MM.1S (cell line): Measurements from ENCODE around the gene C3orf20.

Experiments
- DNase-seq: peaks from one replicate; pipeline ENCODE4 v3.0.0-alpha.2; 2015
- H2AFZ ChIP-seq: fragments of 300-600 bp; sonication (generic); 2 replicates; pipeline ENCODE4 v1.6.0; 2016; ENCODE audit warnings: antibody characterized with exemption, low read length
- H3F3A ChIP-seq: fragments of 300-600 bp; sonication (generic); 2 replicates; pipeline ENCODE4 v1.6.1; 2016; ENCODE audit warnings: mild to moderate bottlenecking, antibody characterized with exemption, low read length, moderate library complexity, mixed read lengths; ENCODE audit not compliant: insufficient read depth
- H3K27ac ChIP-seq: fragments of 300-600 bp; sonication (generic); 2 replicates; pipeline ENCODE4 v1.5.1; 2016; ENCODE audit warnings: mild to moderate bottlenecking, low read length
- H3K27me3 ChIP-seq: fragments of 300-600 bp; sonication (generic); replicated peaks from 2 replicates; pipeline ENCODE4 v1.6.0; 2016; ENCODE audit warnings: low read length; ENCODE audit not compliant: insufficient read depth
- H3K36me3 ChIP-seq: fragments of 300-600 bp; sonication (generic); replicated peaks from 2 replicates; pipeline ENCODE4 v1.6.1; 2016; ENCODE audit warnings: mild to moderate bottlenecking, low read length, mixed read lengths; ENCODE audit not compliant: insufficient read depth
- H3K4me1 ChIP-seq: fragments of 300-600 bp; sonication (generic); 2 replicates; pipeline ENCODE4 v1.6.1; 2016; ENCODE audit warnings: low read length, mixed read lengths
- H3K4me2 ChIP-seq: fragments of 300-600 bp; sonication (generic); 2 replicates; pipeline ENCODE4 v1.6.0; 2016; ENCODE audit warnings: low read depth, low read length
- H3K4me3 ChIP-seq: fragments of 300-600 bp; sonication (generic); 2 replicates; pipeline ENCODE4 v1.5.1; 2016; ENCODE audit warnings: low read length, mixed read lengths
- H3K79me2 ChIP-seq: fragments of 300-600 bp; sonication (generic); 2 replicates; pipeline ENCODE4 v1.6.1; 2016; ENCODE audit warnings: mixed run types, low read length, mixed read lengths
- H3K9ac ChIP-seq: fragments of 300-600 bp; sonication (generic); 2 replicates; pipeline ENCODE4 v1.6.1; 2016; ENCODE audit warnings: low read length, mixed read lengths
- H3K9me2 ChIP-seq: fragments of 300-600 bp; sonication (generic); replicated peaks from 2 replicates; pipeline ENCODE4 v1.6.1; 2016; ENCODE audit warnings: mild to moderate bottlenecking, low read length, mixed read lengths; ENCODE audit not compliant: insufficient read depth
- H3K9me3 ChIP-seq: fragments of 300-600 bp; sonication (generic); replicated peaks from 2 replicates; pipeline ENCODE4 v1.6.1; 2016; ENCODE audit warnings: mild to moderate bottlenecking, low read length, mixed read lengths; ENCODE audit not compliant: insufficient read depth
- H4K20me1 ChIP-seq: fragments of 300-600 bp; sonication (generic); 2 replicates; pipeline ENCODE4 v1.6.1; 2016; ENCODE audit warnings: mild to moderate bottlenecking, low read length, moderate library complexity, mixed read lengths; ENCODE audit not compliant: insufficient read depth
- CTCF ChIP-seq: fragments of 300-600 bp; sonication (generic); IDR thresholded peaks from 2 replicates; pipeline ENCODE4 v1.5.1; 2016; ENCODE audit warnings: antibody characterized with exemption, low read length, mixed read lengths
- EZH2 ChIP-seq: fragments of 300-600 bp; sonication (generic); optimal IDR thresholded peaks from 2 replicates; pipeline ENCODE3; 2017; ENCODE audit warnings: low read depth, mild to moderate bottlenecking, antibody characterized with exemption, low read length, mixed read lengths
- EZH2phosphoT487 ChIP-seq: fragments of 300-600 bp; sonication (generic); IDR thresholded peaks from 2 replicates; pipeline ENCODE4 v1.6.1; 2018; ENCODE audit warnings: antibody characterized with exemption, low read length

C3orf20 gene

GRCh38 chr3:14700891-14701290, 25.9 kb downstream of the C3orf20 start:
- H3K4me1 ChIP-seq, result peaks cover 20% of the 10 kb centered on the region
- H3K9me2 ChIP-seq, result no peaks in the 10 kb centered on the region
- H2AFZ ChIP-seq, result no peak overlapping the region
- H3K27me3 ChIP-seq, result no peaks in the 10 kb centered on the region
- H3K9me3 ChIP-seq, result no peaks in the 10 kb centered on the region
- no peak overlapping the region for H3K27ac ChIP-seq
- no peak overlapping the region for H3K9ac ChIP-seq
- H4K20me1 ChIP-seq, result no peaks in the 10 kb centered on the region
- H3F3A ChIP-seq, result peaks cover 4% of the 10 kb centered on the region; the same call in 1 of the 2 replicates
- H3K4me3 ChIP-seq, result no peak overlapping the region
- no peak for DNase-seq
- H3K4me2 ChIP-seq, result no peak overlapping the region
- no peaks in the 10 kb centered on the region for H3K36me3 ChIP-seq
- TF ChIP-seq CTCF (no peak), EZH2phosphoT487 (no peak), EZH2 (no peak)
- H3K79me2 ChIP-seq, result no peaks in the 10 kb centered on the region

GRCh38 chr3:14701676-14702075, 26.7 kb downstream of the C3orf20 start:
- Histone ChIP-seq H3K4me2 (no peak overlapping the region), H2AFZ (no peak overlapping the region), H3K9me3 (no peaks in the 10 kb centered on the region), H3K79me2 (no peaks in the 10 kb centered on the region), H3K9me2 (no peaks in the 10 kb centered on the region), H3K9ac (no peak overlapping the region), H3K4me1 (peaks cover 20% of the 10 kb centered on the region), H3F3A (peaks cover 4% of the 10 kb centered on the region; the same call in 1 of the 2 replicates), H3K4me3 (no peak overlapping the region), H4K20me1 (no peaks in the 10 kb centered on the region), H3K27ac (no peak overlapping the region), H3K36me3 (no peaks in the 10 kb centered on the region), H3K27me3 (no peaks in the 10 kb centered on the region)
- DNase-seq, result no peak
- TF ChIP-seq EZH2, result no peak
- no peak for TF ChIP-seq EZH2phosphoT487
- TF ChIP-seq CTCF, result no peak

GRCh38 chr3:14703128-14703750, 28.3 kb downstream of the C3orf20 start:
- H2AFZ ChIP-seq, result no peak overlapping the region
- TF ChIP-seq EZH2 (no peak), EZH2phosphoT487 (no peak), CTCF (no peak)
- H4K20me1 ChIP-seq, result no peaks in the 10 kb centered on the region
- no peaks in the 10 kb centered on the region for H3K9me3 ChIP-seq
- H3K4me3 ChIP-seq, result no peak overlapping the region
- no peaks in the 10 kb centered on the region for H3K79me2 ChIP-seq
- H3F3A ChIP-seq, result peaks cover 4% of the 10 kb centered on the region; the same call in 1 of the 2 replicates
- no peaks in the 10 kb centered on the region for H3K27me3 ChIP-seq
- H3K27ac ChIP-seq, result no peak overlapping the region
- peaks cover 18% of the 10 kb centered on the region for H3K4me1 ChIP-seq
- H3K36me3 ChIP-seq, result no peaks in the 10 kb centered on the region
- no peak overlapping the region for H3K4me2 ChIP-seq
- DNase-seq, result no peak
- no peak overlapping the region for H3K9ac ChIP-seq
- no peaks in the 10 kb centered on the region for H3K9me2 ChIP-seq
